ENCODE data around the gene OPN1SW. TPM values are rescaled to one million over a fixed set of nuclear protein-coding genes. Genes with fewer than 3 reads are reported as not detected.

Gene OPN1SW
- total and polyA plus RNA-seq, 4 experiments from 2014 or later: not detected

DNA sequence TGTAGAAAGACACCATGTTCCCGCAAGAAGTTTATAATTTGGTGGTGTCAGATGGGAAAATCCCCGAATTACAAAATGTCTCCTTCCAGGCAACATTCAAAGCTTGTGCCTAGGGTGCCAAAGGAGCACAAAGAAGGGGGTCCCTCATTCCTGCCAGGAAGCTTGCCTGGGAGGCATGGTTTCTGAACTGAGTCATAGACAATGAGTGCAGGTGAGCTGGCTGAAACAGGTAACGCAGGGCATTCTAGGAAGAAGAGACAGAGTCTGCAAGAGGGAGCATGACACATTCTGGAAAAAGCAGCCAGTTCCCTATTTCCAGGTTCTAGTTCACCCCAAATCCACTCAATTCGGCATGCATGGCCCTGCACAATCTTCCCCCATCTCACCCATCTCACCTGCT, 48.4 kb downstream of the OPN1SW start:
- intact Hi-C loops (cut with micrococcal nuclease): no loop called here
- no peaks in the 10 kb centered on the region for H3K9me3 Mint-ChIP-seq
- CTCF ChIA-PET (ENCODE audit: partially characterized antibody): interaction anchor here (1.8 kb wide), 1 partner anchor 11 kb away, joined by 5 read pairs; the partner anchor contains the start of gene CALU

GRCh38 chr7:128726737-128727072, 48.9 kb downstream of the OPN1SW start:
- no peaks in the 10 kb centered on the region for H3K36me3 Mint-ChIP-seq
- H3K27ac ChIP-seq (ENCODE audit: low read depth, low read length): no peak overlapping the region
- H3K4me1 ChIP-seq (ENCODE audit: insufficient read depth, low read length): no peaks in the 10 kb centered on the region
- POLR2A ChIA-PET (ENCODE audit: partially characterized antibody): no interaction called here
- H3K27me3 ChIP-seq (ENCODE audit: insufficient read depth, low read length): no peaks in the 10 kb centered on the region
- H3K27me3 Mint-ChIP-seq: peaks cover 2 to 16% of the 10 kb centered on the region in 2 donors
- intact Hi-C loops (cut with micrococcal nuclease): no loop called here
- no peaks in the 10 kb centered on the region for H3K9me3 Mint-ChIP-seq
- no peaks in the 10 kb centered on the region for H3K36me3 ChIP-seq (ENCODE audit: insufficient read depth, low read length)
- no peak overlapping the region for H3K4me3 Mint-ChIP-seq
- H3K4me3 ChIP-seq (ENCODE audit: low read length in 2 of 2): no peak overlapping the region
- H3K27ac Mint-ChIP-seq: no peak overlapping the region
- H3K4me1 Mint-ChIP-seq: no peaks in the 10 kb centered on the region
- H3K9me3 ChIP-seq (ENCODE audit: control insufficient read depth in 1 of 2, low read length in 2 of 2): no peaks in the 10 kb centered on the region
- DNase-seq: no peak
- CTCF ChIA-PET (ENCODE audit: partially characterized antibody): interaction anchor here (1.8 kb wide), 1 partner anchor 12 kb away, joined by 5 read pairs; the partner anchor contains the start of gene CALU

More for the DNA sequence above, 48.4 kb downstream of the OPN1SW start:
- H3K9me3 ChIP-seq (ENCODE audit: control insufficient read depth in 1 of 2, low read length in 2 of 2): no peaks in the 10 kb centered on the region
- POLR2A ChIA-PET (ENCODE audit: partially characterized antibody): no interaction called here
- Mint-ChIP-seq H3K27ac (no peak overlapping the region), H3K4me3 (no peak overlapping the region), H3K36me3 (no peaks in the 10 kb centered on the region), H3K4me1 (no peaks in the 10 kb centered on the region), H3K27me3 (peaks cover 5 to 19% of the 10 kb centered on the region in 2 donors)
- H3K4me1 ChIP-seq (ENCODE audit: insufficient read depth, low read length): no peaks in the 10 kb centered on the region
- no peak overlapping the region for H3K27ac ChIP-seq (ENCODE audit: low read depth, low read length)
- no peaks in the 10 kb centered on the region for H3K36me3 ChIP-seq (ENCODE audit: insufficient read depth, low read length)
- no peak overlapping the region for H3K4me3 ChIP-seq (ENCODE audit: low read length in 2 of 2)
- DNase-seq: no peak
- H3K27me3 ChIP-seq (ENCODE audit: insufficient read depth, low read length): no peaks in the 10 kb centered on the region

- no peaks in the 10 kb centered on the region for H3K4me1 ChIP-seq (ENCODE audit: insufficient read depth, low read length)
- ChIA-PET POLR2A (ENCODE audit: partially characterized antibody) (no interaction called here), CTCF (ENCODE audit: partially characterized antibody) (interaction anchor here (1.8 kb wide), 1 partner anchor 12 kb away, joined by 5 read pairs; the partner anchor contains the start of gene CALU)
- Mint-ChIP-seq H3K27me3 (peaks cover 2 to 14% of the 10 kb centered on the region in 2 donors), H3K27ac (no peak overlapping the region), H3K9me3 (no peaks in the 10 kb centered on the region), H3K4me3 (no peak overlapping the region), H3K4me1 (no peaks in the 10 kb centered on the region), H3K36me3 (no peaks in the 10 kb centered on the region)
- no peak overlapping the region for H3K27ac ChIP-seq (ENCODE audit: low read depth, low read length)
- H3K4me3 ChIP-seq (ENCODE audit: low read length in 2 of 2): no peak overlapping the region
- DNase-seq: no peak
- H3K36me3 ChIP-seq (ENCODE audit: insufficient read depth, low read length): no peaks in the 10 kb centered on the region
- H3K9me3 ChIP-seq (ENCODE audit: control insufficient read depth in 1 of 2, low read length in 2 of 2): no peaks in the 10 kb centered on the region
- intact Hi-C loops (cut with micrococcal nuclease): no loop called here
- H3K27me3 ChIP-seq (ENCODE audit: insufficient read depth, low read length): no peaks in the 10 kb centered on the region
Measured at GRCh38 chr7:128726059-128726736, 49.4 kb downstream of the OPN1SW start.

DNA sequence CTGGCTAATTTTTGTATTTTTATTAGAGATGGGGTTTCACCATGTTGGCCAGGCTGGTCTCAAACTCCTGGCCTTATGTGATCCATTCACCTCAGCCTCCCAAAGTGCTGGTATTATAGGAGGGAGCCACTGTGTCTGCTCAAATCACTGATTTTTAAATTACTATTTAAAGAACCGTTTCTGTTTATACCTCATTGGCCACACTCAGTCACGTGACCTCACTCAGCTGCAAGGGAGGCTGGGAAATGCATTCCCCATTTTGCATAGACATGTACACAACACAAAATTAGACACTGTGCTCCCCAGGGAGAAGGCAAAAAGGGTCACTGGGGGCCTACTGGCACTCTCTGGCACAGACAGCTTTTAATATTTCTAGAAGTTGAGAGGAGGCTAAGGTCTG, 50.1 kb downstream of the OPN1SW start:
- no peaks in the 10 kb centered on the region for H3K9me3 Mint-ChIP-seq
- Histone ChIP-seq H3K36me3 (ENCODE audit: insufficient read depth, low read length) (no peaks in the 10 kb centered on the region), H3K27ac (ENCODE audit: low read depth, low read length) (no peak overlapping the region), H3K27me3 (ENCODE audit: insufficient read depth, low read length) (no peaks in the 10 kb centered on the region), H3K4me3 (ENCODE audit: low read length in 2 of 2) (no peak overlapping the region), H3K9me3 (ENCODE audit: control insufficient read depth in 1 of 2, low read length in 2 of 2) (no peaks in the 10 kb centered on the region), H3K4me1 (ENCODE audit: insufficient read depth, low read length) (no peaks in the 10 kb centered on the region)
- H3K4me3 Mint-ChIP-seq: no peak overlapping the region
- CTCF ChIA-PET (ENCODE audit: partially characterized antibody): interaction anchor here (1.0 to 1.8 kb wide), 2 partner anchors 13 to 15 kb away, joined by 4 to 5 read pairs; partner anchors contain the start of gene CALU
- no peak for DNase-seq
- H3K27me3 Mint-ChIP-seq: peaks cover 2 to 12% of the 10 kb centered on the region in 2 donors
- intact Hi-C loops (cut with micrococcal nuclease): no loop called here
- no peaks in the 10 kb centered on the region for H3K36me3 Mint-ChIP-seq
- POLR2A ChIA-PET (ENCODE audit: partially characterized antibody): no interaction called here
- H3K4me1 Mint-ChIP-seq: no peaks in the 10 kb centered on the region
- H3K27ac Mint-ChIP-seq: no peak overlapping the region

GRCh38 chr7:128724743-128725142, 50.9 kb downstream of the OPN1SW start:
- Histone ChIP-seq H3K36me3 (ENCODE audit: insufficient read depth, low read length) (no peaks in the 10 kb centered on the region), H3K4me3 (ENCODE audit: low read length in 2 of 2) (no peak overlapping the region), H3K27ac (ENCODE audit: low read depth, low read length) (no peak overlapping the region), H3K27me3 (ENCODE audit: insufficient read depth, low read length) (no peaks in the 10 kb centered on the region), H3K9me3 (ENCODE audit: control insufficient read depth in 1 of 2, low read length in 2 of 2) (no peaks in the 10 kb centered on the region), H3K4me1 (ENCODE audit: insufficient read depth, low read length) (no peaks in the 10 kb centered on the region)
- Mint-ChIP-seq H3K9me3 (no peaks in the 10 kb centered on the region), H3K4me3 (no peak overlapping the region), H3K36me3 (no peaks in the 10 kb centered on the region), H3K4me1 (no peaks in the 10 kb centered on the region), H3K27me3 (peaks cover 2 to 12% of the 10 kb centered on the region in 2 donors), H3K27ac (no peak overlapping the region)
- no peak for DNase-seq
- intact Hi-C loops (cut with micrococcal nuclease): no loop called here
- CTCF ChIA-PET (ENCODE audit: partially characterized antibody): interaction anchor here (1.0 kb wide), 1 partner anchor 16 kb away, joined by 4 read pairs; no protein-coding TSS in a partner anchor
- POLR2A ChIA-PET (ENCODE audit: partially characterized antibody): no interaction called here

Other genes with a start within 250 kb of the OPN1SW start
- gene GARIN1A, start 103.5 kb downstream of the OPN1SW start, total RNA-seq: 1 to 10 TPM; 1.6 to 3.4 TPM
- gene GARIN1A, start 103.5 kb downstream of the OPN1SW start, polyA plus RNA-seq: under 1 TPM in 1 of 2 donors, not detected in 1; 0.06 TPM
- 10 to 100 TPM; 18.4 to 20.6 TPM for gene CALU, start 36.4 kb downstream of the OPN1SW start, total RNA-seq
- gene CALU, start 36.4 kb downstream of the OPN1SW start, polyA plus RNA-seq: 10 to 100 TPM; 23.3 to 24.2 TPM
- 10 to 100 TPM; 18.3 to 20.4 TPM for gene CCDC136, start 16.2 kb upstream of the OPN1SW start, total RNA-seq
- gene CCDC136, start 16.2 kb upstream of the OPN1SW start, polyA plus RNA-seq: 1 to 10 TPM in 1 of 2 donors, not detected in 1; 3.4 TPM
- gene FLNC, start 54.6 kb upstream of the OPN1SW start, total RNA-seq: under 1 TPM in 1 of 2 experiments, not detected in 1; 0.06 TPM
- gene FLNC, start 54.6 kb upstream of the OPN1SW start, polyA plus RNA-seq: not detected
- 10 to 100 TPM; 74.6 to 75.5 TPM for gene ATP6V1F, start 87.1 kb upstream of the OPN1SW start, total RNA-seq
- gene ATP6V1F, start 87.1 kb upstream of the OPN1SW start, polyA plus RNA-seq: 100 to 1,000 TPM; 274 to 392 TPM
- gene KCP, start 134.9 kb upstream of the OPN1SW start, total RNA-seq: under 1 TPM; 0.39 to 0.55 TPM
- not detected for gene KCP, start 134.9 kb upstream of the OPN1SW start, polyA plus RNA-seq
- gene IRF5, start 162.1 kb upstream of the OPN1SW start, total RNA-seq: 1 to 10 TPM; 7.2 to 9.1 TPM
- 10 to 100 TPM; 14.4 to 27.8 TPM for gene IRF5, start 162.1 kb upstream of the OPN1SW start, polyA plus RNA-seq